NCI-H748 (cell line): ENCODE results near the gene MYH7.

Experiments used
- DNase-seq: peaks from one replicate; lab custom pipeline; 2025; ENCODE audit not compliant: unreplicated experiment; lab: John Stamatoyannopoulos, UW

MYH7 gene

DNA sequence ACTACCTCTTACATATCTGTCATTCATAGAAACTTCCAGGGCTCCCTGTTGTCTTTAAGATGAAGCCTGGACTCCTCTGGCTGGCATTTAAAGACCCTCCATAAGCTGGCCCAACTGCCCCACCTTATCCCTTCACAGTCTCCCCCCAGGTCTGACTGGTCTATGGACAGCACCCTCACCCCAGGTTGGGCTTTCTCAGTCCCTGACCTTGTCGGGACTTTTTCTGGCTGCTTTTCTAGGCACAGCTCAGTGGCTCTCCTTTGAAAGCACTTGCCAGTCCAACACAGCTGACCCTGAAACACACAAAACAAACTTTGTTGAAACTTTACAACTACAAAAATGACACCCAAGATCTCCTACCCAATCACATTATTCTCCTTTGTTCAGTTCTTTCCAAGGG is 13.9 kb upstream of the MYH7 start:
- no peak for DNase-seq

DNA sequence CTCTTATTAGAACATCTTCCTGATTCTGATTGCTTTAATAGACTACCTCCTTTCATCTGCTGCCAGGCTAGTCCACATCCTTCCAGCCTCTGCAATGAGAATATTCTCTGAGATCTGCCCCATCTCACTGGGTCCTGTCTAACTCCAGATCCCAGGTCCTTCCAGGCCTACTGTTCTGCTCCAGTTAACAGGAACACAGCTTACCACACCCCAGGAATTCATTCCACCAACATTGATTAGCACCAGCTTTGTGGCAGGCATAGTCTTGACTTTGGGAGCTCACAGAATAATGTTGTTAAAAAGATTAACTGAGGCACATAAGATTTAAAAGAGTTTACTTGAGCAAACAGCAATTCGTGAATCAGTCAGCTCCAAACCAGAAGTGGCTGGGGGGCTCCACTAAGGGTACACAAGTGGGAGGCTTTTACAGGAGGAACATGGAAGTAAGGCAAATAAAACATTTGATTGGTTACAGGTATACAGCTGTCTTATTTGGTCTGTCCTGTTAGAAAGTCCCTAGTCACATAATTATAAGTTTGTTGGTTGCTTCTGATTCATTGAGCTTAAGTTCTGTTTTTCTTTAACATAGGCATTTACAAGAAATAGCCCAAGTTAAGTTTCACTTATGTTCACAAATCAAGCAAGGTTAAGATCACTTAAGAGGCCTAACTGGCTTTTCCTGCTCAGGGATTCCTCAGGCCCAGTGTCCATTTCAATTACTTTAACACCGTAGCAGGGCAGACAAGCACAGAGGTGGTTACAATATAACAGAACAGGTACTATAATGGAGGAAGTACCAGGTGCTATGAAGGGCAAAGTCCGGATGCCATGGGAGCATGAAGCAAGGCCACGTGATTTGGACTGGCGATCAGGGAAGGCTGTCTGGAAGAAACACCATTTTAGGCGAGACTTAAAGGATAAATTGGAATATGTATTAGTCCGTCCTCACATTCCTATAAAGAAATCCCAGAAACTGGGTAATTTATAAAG is 12.2 kb upstream of the MYH7 start:
- DNase-seq = no peak

DNA sequence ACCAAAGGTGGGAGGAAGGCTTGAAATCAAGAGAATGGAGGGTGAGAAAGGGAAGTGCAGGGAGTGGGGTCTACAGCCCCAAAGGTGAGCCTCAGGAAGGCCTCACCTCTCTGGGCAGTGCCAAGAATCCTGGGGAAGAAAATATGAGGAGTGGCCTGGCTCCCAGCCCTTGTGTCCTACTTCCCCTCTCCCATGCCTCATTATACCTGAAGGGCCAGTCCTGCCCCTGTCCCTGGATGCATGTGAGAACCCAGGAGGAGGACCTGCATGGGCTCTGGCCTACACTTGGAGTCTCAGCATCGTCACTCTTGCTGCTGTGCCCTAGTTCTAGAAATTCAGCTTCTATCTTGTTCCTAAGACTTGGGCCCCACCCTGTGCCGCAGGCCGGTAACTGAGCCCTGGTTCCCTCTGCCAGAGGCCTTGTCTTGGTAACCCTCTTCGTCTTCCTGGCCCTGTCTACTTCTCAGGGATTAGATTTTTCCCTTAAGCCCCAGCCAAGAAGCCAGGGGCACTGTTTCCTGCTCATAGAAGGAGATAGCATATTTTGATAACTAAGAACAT is 10.9 kb upstream of the MYH7 start:
- DNase-seq = no peak

DNA sequence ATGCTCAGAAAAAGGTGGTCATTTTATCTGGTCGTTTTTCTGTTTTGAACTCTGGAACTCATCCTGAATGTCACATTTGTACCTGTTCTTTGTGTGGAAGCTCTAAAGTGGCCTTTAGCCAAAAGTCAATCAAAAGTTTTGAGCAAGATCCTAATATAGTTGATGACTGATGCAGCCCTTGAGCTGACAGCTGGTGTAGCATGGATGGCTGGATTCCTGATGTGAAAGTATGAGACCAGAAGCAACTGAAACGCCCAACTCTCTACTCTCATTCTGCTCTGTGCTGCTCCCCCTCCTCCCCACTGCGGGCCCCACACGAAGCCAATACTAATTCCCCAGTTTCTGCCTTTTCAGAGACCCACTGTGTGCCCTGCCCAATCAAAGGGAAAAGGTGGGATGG is 10.3 kb upstream of the MYH7 start:
- DNase-seq = no peak

- no peak for DNase-seq
These were observed 8.9 kb upstream of the MYH7 start for GRCh38 chr14:23444314-23444713.

GRCh38 chr14:23443881-23444280 is 8.4 kb upstream of the MYH7 start:
- DNase-seq = no peak

GRCh38 chr14:23443411-23443812 is 8.0 kb upstream of the MYH7 start:
- DNase-seq = no peak

- DNase-seq = no peak
These were observed 7.4 kb upstream of the MYH7 start for GRCh38 chr14:23442721-23443356.

- DNase-seq = no peak
These were observed 5.6 kb upstream of the MYH7 start for GRCh38 chr14:23441076-23441475.

DNA sequence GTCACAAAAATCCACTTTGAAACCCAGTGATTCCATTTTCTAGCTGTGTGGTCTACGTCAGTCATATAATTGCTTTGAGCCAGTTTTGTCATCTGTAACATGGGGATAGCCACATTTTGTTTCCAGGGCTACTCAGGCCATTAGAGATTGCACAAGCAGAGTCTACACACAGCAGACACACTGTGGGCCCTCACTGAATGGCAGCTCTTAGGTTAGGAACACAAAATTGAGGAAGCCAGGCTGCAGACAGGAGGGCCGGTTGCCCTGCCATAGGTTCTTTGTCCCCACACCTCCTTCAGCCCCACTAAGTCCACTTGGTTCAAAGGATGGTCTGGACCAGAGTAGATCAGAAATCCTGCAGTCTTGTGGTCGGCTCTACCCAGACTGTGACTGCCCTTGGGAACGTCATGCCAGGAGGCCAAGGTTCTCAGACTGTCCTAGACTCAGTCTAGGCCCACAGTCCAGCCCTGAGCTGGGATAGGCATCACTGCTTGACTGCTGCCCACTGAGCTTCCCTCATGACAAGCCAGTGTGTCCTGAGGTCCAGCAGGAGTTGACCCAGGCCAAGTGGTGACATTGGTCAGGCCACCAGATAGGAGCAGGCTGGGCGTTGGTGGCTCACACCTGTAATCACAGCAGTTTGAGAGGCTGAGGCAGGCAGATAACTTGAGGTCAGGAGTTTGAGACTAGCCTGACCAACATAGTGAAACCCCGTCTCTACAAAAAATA is 3.8 kb upstream of the MYH7 start:
- no peak for DNase-seq

DNA sequence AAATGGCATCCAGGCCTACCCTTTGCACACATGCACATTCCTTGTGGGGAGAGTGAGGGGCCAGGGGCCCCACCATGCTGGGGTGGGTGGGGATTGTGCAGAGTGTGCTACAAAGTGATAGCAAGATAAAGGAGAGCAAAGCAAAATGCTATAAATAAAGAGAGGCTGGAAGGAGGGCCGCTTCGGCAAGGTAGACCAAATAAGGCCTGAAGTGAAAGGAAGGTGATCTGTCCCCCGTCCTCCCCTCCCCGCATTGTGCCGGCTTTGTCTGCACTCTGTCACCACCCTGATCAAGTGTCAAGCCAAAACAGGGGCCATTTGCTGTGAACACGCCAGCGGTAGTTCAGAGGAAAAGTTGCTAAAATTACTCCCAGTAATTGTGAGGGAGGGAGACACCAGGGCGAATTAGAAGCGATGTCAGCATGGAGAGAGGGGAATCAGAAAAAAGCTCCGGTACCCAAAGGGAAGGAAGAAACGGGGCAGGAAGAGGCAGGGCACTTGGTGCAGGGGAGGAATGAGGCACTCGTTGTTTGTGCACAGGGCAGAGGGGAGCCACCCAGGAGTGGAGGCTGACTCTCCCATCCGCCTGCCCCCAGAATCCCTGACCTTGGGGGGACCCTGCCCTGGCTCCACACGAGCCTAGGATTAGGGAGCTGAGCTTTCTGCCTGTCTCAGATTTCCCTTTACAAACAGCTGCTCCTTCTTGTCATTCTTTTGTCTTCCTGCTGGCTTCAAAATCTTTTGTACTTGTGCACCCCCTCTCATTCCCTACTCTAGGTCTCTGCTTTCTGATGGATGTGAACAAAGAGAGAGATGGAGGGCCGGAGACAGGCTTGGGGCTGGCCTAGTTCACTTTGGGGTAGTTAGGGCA is 2.9 kb upstream of the MYH7 start:
- no peak for DNase-seq

DNA sequence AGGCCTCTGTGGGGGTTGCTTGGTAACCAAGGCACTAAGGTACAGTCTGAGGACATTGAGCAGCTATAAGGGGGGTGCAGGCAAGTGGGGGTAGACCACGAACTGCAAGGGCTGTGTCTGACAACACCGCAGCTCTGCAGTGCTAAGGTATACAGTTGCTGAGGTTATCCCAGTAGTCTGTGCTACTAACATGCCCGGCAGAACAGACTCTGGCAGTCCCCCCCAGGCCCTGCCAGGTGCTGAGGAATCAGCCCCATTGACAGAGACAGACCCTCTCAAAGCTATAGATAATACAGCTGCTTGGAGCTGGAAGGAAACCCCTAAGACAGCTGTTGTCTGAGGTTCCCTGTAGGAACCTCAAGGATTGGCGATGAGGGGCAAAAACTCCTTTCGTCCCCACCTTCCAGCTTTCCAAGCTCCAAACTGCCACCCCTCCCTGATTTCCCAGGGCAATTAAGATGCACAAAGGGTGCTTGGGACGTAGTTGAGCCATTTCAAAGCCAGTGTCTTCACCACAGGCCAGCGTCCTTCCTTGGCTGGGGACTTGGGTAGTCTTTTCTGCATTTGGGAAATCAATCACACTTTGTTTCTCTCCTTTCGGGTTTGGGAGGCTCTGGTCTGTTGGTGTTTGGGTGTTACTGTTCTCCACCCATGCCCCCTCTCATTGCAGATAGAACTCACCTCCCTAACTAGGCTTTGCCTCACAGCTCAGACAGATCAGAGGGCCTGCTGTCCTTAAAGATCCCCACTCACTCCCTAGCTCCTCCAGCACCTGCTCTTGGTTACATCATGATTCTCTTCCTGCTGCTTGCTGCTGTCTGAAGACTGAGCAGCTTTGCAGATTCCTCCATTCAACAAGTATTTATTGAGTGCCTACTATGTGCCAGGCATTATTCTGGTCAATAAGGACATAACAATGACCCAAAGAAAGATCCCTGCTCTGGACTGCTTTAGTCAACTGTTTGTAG is 2.0 kb upstream of the MYH7 start:
- DNase-seq = no peak

GRCh38 chr14:23436327-23437132 is 1.1 kb upstream of the MYH7 start:
- no peak for DNase-seq

DNA sequence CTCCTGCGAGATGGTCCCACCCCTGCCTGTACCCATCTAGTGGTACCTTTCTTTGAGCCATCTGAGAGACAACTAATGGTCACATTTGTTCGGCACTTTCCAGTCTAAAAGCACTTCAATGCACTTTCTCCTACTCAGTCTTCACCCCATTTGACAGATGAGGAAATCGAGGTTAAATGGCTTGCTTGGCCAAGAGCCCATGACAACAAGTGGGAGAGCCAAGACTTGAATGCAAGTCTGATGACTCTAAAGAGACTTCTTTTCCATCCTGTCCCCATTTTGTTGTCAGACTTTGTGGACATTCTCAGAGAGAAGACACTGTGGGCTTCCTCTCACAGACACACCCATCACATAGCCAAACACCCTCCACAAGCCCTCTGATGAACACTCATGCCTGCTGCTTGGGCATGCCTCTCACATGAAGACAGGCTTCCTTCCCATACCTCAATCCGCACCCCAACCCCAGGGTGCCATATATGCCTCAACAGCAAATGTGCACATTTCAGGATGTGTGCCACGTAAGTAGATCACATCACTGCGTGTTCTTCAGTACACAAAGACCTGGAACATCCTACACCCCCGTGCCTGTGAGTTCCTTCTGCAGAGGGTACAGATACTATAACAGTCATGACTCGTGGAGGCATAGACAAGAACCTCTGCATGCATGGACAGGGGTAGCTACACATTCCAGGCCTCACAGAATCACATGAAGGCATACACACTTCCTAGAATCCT is 805 bp downstream of the MYH7 start:
- no peak for DNase-seq

DNA sequence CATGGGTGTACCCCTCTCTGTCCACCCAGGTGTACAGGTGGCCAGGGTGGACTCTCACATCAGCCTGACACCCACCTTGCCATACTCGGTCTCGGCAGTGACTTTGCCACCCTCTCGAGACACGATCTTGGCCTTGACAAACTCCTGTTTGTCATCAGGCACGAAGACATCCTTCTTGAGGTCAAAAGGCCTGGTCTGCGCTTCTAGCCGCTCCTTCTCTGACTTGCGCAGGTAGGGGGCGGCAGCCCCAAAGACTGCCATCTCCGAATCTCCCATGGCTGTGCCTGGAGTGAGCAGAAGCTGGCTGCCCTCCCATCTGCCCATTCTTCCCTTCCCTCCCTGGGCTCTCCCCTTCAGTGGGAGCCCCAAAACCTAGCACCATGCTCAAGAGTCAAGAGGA is 2.0 kb downstream of the MYH7 start:
- no peak for DNase-seq

GRCh38 chr14:23432946-23433345 is 2.5 kb downstream of the MYH7 start:
- no peak for DNase-seq

DNA sequence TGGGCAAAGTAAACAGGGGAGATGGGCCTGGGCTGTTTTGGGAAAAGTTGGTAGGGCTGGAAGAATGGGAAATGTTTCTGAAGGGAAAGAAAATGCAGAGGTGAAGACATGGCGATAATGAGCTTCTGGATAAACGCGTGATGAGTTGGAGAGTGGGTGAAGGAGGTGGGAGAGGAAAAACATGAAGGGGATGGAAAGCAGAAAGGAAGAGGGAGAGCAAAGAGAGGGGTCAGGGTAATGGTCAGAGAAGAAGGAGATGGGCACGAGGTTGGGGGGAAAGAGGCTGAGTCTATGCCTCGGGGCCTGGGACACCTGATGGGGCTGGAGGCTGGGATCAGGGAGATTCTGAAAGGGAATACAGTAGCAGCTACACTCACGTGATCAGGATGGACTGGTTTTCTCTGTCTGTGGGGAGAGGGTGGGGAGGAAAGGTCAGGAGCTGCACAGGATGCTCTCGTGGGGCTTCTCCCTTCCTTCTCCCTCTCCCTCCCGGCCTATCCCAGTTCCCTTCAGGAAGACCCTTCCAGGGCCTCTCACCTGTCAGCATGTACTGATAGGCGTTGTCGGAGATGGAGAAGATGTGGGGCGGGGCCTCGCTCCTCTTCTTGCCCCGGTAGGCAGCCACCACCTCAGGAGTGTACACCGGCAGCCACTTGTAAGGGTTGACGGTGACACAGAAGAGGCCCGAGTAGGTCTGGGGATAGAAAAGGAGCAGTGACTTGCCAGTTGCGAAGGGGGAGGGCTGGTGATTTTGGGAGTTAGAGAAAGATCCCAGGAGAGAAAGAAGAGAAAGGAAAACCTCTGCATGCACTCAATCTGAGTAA is 3.1 kb downstream of the MYH7 start:
- no peak for DNase-seq
